HG03196 (cell line): ENCODE measurements around the gene PLEKHJ1.
"Not testable (repeated sequence)": the region's sequence is repeated elsewhere in the genome, so short reads cannot be mapped to it uniquely, and the experiment has no call there.

Experiments used
- ATAC-seq: cut with Tn5 transposase; IDR thresholded peaks from one replicate; pipeline ENCODE4 v1.9.1; 2021; ENCODE audit not compliant: unreplicated experiment

The PLEKHJ1 gene

GRCh38 chr19:2201473-2202148 lies 34.5 kb downstream of the PLEKHJ1 start:
- ATAC-seq, result no peak

GRCh38 chr19:2200624-2201294 lies 35.4 kb downstream of the PLEKHJ1 start:
- ATAC-seq, result not testable (repeated sequence)

GRCh38 chr19:2199861-2200623 lies 36.1 kb downstream of the PLEKHJ1 start:
- no peak for ATAC-seq

GRCh38 chr19:2199215-2199614 lies 36.9 kb downstream of the PLEKHJ1 start:
- ATAC-seq, result no peak

DNA sequence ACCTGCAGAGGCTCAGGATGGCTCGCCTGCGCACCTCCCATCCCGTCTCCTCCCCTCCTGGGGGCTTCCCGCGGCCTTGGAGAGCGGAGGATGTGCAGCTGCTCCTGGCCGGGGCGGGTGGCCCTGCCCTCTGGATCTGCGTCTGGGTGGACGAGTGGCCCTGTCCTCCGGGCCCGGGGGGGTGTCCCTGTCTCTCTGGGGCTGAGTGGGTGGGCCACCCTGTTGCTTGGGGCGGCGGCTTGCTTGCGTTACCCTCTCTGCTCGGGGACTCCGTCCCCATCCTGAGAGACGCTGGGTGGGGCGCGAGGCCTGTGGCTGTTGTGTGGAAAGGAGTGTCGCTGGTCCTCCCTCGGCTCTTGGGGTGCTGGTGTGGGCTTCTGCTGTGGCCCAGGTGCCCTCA lies 37.8 kb downstream of the PLEKHJ1 start:
- no peak for ATAC-seq

GRCh38 chr19:2197270-2197669 lies 38.9 kb downstream of the PLEKHJ1 start:
- no peak for ATAC-seq

DNA sequence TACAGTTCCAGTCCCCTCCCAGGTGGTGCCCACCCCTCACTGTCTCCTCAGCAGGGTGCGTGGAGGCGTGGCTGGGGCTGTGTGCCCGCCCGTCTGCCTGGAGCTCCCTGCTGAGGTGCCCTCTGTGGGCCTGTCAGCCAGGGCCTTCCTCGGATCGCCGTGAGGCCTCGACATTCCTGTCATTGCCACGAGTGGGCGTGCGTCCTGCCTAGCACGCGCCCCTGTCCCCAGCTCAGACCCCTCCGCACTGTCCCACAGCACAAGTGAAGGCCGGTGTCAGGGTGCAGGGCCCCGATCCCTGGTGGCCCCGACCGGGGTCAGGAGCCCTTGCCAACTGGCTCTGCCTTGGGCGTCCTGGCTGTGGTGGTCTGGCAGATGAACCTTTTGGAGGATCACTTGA lies 40.2 kb downstream of the PLEKHJ1 start:
- ATAC-seq, result no peak

- no peak for ATAC-seq
Measured at GRCh38 chr19:2195361-2195760, 40.8 kb downstream of the PLEKHJ1 start.

DNA sequence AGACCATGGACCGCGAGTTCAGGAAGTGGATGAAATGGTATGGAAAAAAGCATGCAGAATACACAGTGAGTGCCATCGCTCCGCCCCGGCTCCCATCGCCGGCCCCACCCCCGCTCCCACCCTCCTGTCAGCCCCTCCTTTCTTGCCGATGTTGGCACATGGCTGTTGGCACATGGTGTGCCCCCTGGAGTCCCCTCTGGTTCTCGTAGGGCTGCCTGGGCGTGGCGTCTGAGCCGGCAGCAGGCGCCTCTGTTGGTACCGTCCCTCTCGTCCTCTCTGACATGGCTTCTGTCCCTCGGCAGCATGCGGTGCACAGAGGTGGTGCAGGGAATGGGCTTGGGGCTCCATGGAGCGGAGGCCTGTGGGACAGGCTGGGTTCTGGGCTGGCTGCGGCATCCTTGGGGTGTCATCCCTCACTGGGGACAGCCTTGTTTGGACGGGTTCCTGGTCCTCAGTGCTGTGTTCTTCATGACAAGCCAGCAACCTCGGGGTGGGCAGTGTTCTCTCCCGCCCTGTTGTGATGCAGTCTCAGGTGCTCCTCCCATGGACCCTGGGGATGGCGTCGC lies 41.5 kb downstream of the PLEKHJ1 start:
- no peak for ATAC-seq

- ATAC-seq, result no peak
Measured at GRCh38 chr19:2193807-2194206, 42.3 kb downstream of the PLEKHJ1 start.

DNA sequence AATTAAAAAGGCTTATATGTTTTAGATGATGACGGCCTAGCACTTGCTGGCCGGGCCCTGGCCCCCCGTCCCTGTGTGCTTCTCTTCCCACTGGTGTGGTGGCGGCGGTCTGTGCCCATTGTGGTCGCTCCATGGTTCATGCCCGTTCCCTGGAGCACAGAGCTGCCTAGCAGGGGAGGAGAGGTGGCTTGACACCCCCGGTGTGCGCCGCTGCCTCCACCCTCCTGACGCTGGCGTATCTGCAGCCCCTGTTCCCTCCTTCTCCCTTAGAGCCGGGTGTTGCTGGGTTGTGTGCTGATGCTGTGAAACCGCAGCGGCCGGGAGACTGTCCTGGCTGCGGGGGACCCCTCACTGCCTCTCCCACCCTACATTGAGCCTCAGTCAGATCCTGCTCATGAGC lies 43.3 kb downstream of the PLEKHJ1 start:
- no peak for ATAC-seq

- ATAC-seq, result no peak
Measured at GRCh38 chr19:2191456-2192310, 44.4 kb downstream of the PLEKHJ1 start.

DNA sequence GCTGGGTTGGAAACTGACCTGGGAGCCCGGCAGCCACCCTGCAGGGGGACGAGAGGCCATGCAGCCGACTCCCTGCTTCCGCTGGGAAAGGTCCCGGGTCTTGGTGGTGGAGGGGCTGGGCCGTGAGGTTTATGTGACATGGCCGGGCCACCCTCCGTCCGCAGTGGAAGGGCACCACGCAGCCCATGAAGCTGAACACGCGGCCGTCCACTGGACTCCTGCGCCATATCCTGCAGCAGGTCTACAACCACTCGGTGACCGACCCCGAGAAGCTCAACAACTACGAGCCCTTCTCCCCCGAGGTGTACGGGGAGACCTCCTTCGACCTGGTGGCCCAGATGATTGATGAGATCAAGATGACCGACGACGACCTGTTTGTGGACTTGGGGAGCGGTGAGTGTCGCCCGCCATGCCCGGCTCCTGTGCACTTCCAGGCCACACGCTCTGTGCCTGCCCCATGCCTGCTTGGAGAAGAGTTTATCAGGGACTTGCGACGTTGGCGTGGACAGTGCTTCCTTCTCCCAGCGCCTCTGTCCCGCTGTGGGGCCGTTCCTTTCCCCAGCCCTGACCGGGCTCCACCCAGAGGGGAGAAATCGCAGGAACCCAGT lies 45.2 kb downstream of the PLEKHJ1 start:
- ATAC-seq, result no peak

- ATAC-seq, result no peak
Measured at GRCh38 chr19:2189880-2190279, 46.2 kb downstream of the PLEKHJ1 start.

- ATAC-seq, result no peak
Measured at GRCh38 chr19:2188708-2189385, 47.3 kb downstream of the PLEKHJ1 start.

DNA sequence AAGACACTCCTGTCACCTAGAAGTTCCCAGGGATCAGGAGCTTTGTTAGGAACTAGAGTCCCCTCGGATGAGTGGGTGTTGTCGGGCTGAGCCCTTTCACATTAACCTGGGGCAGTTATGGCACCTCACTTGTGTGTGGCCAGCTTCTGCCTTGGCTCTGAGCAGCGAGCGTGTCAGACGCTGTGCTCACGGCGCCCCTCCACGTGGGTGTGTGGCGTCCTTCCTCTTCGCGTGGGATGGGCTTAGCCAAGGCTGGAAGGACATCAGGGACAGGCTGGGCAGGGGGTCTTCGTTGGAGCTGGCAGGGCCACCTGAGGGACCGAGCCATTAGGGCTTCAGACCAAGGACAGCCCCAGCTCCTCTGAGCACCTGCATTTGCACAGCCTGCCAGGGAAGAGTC lies 49.0 kb downstream of the PLEKHJ1 start:
- ATAC-seq, result no peak

- ATAC-seq, result no peak
Measured at GRCh38 chr19:2186071-2186846, 49.9 kb downstream of the PLEKHJ1 start.

DNA sequence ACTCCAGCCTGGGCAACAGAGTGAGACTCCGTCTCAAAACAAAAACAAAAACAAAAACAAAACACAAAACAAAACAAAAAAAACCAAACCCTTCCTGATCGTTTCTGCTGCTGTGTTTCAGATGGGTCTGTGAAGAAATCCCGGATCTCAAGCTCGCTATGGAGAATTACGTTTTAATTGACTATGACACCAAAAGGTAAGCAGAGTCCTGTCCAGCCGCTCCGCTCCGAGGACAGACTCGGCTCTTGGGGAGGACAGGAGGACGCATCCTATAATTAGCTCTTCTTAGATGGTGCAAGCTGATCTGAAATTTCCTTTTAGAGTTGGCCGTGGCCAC lies 50.4 kb downstream of the PLEKHJ1 start:
- no peak for ATAC-seq

GRCh38 chr19:2184422-2184975 lies 51.6 kb downstream of the PLEKHJ1 start:
- ATAC-seq, result no peak
